NCI-H82 (cell line): ENCODE measurements around the gene ZNF593OS.

Source experiments
- DNase-seq: peaks from one replicate; lab custom pipeline; 2025; lab: John Stamatoyannopoulos, UW

ZNF593OS gene

DNA sequence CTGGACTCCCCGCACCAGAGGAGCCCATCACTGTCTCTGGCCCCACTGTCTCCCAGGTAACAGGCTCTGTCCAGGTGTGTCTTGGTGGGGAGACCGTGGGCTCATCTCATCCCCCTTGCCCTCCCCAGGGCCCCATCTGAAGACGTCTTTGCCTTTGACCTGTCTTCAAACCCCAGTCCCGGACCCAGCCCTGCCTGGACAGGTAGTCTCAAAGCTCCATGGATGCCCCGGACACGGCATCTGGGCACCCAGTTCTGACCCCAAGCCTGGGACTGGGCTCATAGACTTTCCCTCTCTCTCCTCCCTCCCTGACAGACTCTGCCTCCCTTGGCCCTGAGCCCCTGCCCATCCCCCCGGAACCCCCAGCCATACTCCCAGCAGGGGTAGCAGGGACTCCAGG lies 12.5 kb upstream of the ZNF593OS start:
- no peak for DNase-seq

DNA sequence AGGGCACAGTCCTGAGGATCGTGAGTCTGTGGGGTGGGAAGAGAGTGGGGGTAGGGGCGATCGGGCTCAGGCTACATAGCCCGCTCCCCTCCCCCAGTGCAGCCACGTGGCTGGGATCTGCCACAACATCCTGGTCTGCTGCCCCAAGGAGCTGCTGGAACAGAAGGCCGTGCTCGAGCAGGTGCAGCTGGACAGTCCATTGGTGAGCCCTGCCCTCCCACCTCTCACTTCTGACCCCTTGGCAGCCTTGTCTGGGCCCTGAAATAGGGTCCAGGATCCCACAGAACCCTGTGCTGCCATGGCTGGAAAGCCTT lies 10.7 kb upstream of the ZNF593OS start:
- no peak for DNase-seq

DNA sequence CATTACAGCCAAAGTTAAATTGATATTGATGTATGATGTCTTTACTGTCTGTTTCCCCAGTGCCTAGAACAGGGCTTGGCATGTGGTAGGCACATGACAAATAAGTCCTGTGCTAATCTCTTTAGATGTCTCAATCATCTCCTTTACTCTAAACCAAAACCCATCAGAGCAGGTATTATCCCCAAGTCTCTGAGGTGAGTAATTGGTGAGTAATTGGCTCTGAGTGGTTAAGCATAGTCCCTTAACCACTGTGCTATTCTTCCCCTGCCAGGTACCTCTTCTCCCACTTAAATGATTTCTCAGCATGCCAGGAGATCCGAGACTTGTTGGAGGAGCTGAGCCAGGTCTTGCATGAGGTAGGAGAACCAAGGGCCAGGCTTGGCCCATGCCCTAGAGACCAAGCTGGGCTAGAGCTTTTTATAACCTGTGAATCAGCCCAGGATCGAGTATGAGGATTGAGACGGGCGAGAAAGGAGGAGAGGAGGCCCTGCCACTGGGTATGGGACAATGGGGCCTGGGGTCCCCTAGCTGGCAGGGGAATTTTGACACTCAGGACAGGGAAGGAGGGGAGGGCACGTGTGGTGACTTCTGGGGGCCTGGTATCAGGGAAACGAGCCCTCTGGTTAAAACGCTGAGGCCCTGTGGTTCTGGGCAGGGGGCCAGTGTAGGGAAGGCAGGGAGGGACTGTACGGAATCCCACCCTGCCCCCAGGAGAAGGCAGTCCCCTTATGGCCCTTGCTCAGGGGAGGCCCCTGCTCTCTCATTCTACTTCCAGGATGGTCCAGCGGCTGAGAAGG lies 10.2 kb upstream of the ZNF593OS start:
- DNase-seq = peak; percentile 93

DNA sequence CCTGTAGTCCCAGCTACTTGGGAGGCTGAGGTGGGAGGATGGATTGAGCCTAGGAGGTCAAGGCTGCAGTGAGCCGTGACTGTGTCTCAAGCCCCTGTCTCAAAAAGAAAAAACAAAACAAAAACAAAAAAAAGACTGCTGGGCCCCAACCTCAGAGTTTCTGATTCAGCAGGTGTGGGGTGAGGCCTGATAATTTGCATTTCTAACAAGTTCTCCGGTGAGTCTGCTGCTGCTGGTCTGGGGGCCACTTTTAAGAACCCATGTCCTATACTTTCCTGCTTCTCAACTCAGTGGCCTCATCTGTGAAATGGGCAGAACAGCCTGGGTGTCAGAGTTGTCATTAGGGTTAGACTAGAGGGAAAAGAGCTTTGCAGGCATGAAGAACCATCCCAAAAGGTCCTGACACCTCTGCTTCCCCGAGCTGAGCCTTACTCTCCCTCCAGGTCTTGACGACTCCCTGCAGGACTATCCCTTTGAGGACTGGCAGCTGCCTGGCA lies 8.4 kb upstream of the ZNF593OS start:
- no peak for DNase-seq

DNA sequence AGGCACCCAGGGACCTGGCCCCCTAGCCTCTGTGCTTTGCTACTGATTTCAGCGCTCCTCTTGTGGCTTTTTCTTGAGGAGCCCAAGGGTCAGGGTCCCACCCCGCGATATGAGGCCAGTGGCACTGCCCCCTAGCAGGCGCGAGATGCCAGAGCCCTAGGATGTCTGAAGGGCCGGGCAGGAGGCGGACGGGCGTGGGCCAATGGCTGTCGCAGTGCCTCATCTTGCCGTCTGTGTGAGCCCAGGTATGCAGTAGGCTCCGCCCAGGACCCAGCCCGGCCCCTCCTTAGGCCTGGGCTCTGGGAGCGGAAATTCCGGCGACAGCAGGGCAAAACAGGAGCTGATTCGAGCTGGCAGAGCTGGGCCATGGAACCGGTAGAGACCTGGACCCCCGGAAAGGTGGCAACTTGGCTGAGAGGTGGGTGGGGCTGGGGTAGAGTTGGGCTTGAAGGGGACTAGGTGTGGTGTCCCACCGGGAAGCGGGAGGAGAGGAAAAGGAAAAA lies 5.6 kb upstream of the ZNF593OS start, which contains the start of gene CNKSR1:
CNKSR1 (plus strand) TSS at position 310 of the 503 bp plus-strand sequence; CDS start at position 367, 57 bp downstream.
- DNase-seq = no peak

DNA sequence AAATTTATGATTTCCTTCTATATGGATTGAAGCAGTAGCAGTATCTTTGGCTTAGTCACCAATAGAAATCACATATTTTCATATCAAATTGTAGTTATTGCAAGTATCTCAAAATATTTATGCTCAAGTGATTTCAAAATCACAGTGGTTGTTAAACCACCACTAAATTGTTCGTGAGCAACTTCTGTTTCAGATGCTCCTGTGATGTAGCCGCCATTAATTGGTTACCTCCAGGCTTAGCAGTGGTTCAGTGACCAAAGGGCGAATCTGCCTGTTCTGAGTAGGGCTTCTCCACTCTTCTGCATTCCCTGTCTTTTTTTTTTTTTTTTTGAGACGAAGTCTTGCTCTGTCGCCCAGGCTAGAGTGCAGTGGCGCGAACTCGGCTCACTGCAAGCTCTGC lies 3.7 kb upstream of the ZNF593OS start:
- no peak for DNase-seq

DNA sequence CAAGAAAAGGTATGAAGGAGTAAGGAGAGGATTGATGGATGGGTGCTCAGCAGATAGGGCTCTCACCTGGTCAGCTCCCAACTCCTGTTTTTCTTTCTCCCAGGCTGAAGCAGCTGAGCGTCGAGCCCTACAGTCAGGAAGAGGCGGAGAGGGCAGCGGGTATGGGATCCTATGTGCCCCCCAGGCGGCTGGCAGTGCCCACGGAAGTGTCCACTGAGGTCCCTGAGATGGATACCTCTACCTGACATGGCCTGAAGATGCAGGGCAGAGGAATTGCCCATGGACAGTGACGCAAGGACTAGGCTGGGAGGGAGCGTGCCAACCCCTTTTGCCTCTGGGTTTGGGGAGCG lies 1.2 kb downstream of the ZNF593OS start:
- DNase-seq = no peak

DNA sequence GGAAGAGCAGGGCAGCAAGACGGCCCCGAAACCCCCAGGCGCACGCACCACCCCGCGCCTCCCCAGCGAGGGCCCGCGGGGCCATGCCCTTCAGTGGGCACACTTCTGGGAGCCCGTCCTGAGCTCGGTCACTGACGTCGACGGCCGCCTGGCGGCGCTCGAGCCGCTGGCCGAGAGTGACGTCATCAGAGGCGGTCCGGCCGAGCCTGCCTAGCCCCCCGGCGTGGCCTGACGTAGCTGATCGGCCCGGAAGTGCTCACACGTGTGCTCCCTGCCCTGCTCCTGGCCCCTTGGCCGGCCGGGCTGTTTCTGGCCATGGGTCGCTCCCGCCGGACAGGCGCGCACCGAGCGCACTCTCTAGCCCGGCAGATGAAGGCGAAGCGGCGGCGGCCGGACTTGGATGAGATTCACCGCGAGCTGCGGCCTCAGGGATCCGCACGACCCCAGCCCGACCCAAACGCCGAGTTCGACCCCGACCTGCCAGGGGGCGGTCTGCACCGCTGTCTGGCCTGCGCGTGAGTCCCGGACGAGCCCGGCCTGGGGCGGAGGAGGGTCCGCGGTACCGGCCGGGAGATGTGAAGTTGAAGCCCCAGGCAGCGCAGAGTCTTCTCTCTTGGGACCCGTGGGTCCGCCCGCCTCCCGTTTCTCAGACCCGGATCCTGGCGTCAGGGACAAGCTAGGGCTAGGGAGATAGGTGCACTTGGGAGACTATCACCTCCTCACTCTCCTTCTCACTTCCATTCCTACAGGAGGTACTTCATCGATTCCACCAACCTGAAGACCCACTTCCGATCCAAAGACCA lies 1.8 kb downstream of the ZNF593OS start, which contains the start of gene ZNF593:
ZNF593 (plus strand) TSS at position 240 of the 803 bp plus-strand sequence; CDS start at position 316, 76 bp downstream.
- peak; percentile 96 for DNase-seq

DNA sequence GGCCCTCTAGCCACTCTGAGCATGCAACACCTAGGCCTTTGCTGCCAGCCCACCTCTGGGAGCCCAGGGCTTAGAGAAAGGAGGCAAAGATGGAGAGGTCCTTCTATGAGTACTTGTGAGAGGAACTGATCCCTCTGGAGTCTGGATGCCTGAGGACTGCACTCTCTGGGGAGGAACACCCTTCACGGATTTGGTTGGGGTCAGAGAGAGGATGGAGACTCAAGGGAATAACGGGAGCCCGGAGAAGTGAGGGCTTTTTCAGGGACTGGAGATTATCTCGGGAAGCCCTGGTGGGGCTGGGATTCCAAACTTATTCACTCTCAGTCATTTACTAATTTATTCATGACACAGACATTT lies 2.5 kb downstream of the ZNF593OS start:
- DNase-seq = no peak

DNA sequence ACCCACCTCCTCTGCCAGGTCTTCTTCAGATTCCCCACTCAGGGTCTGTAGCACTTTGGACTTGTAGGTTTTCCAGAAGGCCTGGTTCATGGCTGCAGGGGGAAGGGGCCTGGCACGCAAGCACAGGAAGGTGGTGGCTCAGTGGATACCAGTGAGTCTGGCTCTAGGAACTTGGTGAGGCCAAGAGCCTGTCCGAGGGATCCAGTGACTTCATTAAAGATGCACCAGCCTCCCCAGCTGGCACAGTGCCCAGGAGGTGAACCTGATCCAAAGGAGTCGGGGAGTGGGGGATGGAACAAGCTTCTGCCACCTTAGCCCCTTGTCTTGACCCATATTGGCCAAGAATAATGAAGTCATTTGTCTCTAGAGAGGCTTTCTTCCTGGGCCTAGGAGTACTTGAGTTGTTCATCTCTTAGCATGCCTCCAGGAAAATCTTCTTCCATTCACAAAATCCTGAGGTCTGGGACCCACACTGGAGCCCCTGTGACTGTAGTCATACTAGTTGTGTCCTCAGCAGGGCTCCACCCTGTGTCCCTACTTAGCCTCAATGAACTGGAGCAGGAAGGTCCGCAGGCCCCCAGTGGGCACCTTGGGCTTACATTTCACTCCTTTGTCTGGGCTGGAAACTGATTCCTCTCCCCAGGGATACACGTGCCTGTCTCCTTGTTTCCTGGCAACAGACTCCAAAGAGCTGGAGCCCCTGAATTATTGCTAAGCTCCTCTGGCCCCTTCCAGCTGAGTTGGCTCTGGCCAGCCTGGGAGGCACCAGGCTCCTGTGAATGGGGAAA lies 3.0 kb downstream of the ZNF593OS start, which contains the start of gene C1orf232:
C1orf232 (minus strand) TSS at position 554 of the 788 bp plus-strand sequence; CDS start at position 90, 464 bp downstream.
- DNase-seq = peak; percentile 69

DNA sequence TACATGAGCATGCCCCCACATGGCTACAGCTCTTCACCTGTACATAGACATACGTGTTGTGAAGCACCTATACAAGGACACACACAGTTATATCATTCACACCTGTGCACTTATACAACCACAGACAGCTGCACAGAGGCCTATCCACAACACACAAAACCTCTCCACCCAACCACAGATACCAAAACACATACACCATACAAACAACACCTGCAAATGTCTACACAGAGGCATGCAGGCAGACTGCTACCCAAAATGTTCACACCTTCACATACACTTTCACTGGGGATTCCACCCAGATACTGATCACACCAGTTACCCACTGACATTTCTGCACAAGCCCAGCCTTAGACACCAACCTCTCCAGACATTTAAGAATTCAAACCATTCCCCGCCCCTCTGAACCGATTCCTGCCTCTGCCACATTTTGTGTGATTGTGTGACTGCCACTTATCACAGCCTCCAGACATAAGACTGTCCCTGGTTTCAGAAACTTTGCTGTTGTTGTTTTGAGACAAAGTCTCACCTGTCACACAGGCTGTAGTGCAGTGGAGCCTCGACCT lies 4.8 kb downstream of the ZNF593OS start:
- DNase-seq = no peak

DNA sequence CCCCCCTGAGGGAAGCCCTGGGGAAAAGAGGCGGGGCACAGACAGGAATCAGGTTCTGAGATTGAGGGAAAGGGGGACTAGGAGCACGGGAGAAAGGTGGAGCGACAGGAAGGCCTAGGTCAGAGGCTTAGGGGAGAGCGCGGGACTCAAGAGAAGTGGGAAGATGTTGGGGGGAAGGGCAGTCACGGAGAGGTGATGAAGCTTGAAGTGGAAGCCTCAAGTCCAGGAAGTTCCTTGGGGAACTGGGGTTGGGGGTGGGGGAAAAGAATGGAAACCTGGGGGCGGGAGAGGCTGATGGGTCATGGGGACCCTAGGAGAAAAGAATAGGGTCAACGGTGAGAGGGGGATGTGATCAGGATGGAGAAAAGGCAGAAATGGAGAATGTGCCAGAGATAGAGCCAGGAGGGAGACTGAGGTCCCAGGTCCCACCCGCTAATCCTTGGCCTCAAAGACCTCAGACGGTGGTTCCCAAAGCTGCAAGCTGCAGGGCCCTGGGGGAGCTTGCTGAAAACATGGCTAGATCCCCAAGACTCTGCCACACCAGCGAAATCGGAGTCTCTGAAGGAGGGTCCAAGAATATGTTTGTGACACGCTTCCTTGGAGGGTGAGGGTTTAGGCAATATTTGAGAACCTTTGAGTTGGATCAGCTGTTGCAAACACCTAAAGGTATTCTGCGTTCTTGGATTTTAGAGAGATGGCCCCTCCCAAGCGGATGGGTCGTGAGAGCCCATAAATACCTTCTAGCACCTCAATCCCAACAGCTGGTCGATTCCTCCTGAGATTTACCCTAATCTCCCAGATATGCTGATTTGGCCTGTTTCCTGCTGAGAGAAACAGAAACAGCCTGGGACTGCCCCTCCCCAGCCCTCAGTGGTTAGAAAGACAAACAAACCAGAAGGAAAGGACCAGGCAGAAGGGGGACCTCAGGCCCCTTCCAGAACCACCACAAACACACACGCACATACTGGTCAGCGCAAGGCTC lies 6.5 kb downstream of the ZNF593OS start:
- peak; percentile 72 for DNase-seq

DNA sequence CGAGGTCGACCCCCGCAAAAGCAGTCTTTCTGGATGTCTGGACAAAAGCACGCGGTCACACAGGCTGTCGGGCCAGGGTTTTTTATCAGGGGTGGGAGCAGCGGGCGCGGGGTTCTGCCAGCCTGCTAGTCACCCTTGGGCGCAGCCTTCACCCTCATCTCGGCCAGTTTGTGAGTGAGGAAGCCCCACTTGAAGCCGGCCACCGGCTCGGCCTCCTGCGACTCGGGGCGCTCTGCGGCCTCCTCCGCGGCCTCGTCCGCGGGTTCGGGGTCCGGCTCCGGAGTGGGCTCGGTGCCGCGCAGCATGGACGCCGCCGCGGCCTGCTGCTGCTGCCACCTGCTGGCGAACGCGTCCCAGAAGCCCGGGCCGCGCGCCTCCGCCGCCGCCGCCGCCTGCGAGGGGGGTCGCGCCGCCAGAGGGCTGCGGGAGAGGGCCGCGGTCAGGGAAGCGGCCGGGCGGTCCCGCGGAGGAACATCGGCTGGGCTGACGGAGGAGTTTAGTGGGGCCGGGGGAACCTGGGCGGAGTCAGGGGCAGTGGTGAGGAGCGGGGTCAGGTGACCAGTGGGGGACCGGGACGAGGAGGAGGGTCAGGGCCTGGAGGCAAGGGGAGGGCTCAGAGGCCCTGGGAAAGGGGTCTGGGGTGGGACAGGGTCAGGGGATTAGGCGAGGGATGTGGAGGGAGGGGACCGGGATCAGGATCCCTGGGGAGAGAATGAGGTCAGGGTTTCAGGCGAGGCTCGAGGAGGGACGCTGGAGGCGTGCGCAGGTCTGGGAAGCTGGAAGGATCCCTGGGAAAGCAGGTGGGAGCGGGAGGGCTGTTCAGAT lies 7.4 kb downstream of the ZNF593OS start:
- DNase-seq = peak; percentile 74

DNA sequence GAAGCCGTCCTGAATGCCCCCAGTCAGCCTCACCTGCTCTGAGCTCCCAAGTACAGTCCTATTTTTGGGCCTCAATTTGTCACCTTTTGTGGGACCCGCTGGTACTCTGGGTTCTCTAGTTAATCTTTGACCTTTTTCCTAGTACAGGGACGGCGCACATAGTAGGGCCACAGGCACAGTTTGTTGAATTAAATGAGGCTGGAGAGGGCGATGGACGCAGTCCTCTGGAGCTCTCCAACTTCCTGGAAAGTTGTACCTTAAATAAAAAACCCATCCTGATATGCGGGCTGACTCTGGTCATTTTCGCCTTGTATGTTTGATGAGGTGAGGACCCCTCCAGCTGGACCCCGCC lies 8.0 kb downstream of the ZNF593OS start:
- DNase-seq = no peak

DNA sequence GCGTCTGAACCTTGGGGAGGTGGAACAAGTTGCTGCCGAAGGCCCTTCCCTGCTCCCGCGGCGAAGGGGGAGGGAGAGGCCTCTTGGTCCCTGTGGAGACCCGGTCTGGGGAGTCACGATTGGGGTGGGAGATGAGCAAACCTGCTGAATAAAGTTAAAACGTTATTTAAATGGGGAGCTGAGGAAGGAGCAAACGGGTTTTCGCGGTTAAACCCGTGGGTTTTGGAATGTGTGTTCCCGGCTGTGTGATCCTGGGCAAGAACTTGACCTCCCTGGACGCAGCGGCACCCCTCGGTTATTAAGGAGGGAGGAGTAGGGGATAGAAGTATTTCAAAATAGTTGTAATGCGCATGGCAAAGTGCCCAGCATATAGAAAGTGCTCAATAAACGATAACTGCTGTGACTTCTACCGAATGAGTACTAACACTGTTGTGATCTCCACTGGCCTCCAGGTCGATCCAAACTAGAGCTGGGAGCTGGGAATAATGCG lies 9.4 kb downstream of the ZNF593OS start:
- DNase-seq = no peak

DNA sequence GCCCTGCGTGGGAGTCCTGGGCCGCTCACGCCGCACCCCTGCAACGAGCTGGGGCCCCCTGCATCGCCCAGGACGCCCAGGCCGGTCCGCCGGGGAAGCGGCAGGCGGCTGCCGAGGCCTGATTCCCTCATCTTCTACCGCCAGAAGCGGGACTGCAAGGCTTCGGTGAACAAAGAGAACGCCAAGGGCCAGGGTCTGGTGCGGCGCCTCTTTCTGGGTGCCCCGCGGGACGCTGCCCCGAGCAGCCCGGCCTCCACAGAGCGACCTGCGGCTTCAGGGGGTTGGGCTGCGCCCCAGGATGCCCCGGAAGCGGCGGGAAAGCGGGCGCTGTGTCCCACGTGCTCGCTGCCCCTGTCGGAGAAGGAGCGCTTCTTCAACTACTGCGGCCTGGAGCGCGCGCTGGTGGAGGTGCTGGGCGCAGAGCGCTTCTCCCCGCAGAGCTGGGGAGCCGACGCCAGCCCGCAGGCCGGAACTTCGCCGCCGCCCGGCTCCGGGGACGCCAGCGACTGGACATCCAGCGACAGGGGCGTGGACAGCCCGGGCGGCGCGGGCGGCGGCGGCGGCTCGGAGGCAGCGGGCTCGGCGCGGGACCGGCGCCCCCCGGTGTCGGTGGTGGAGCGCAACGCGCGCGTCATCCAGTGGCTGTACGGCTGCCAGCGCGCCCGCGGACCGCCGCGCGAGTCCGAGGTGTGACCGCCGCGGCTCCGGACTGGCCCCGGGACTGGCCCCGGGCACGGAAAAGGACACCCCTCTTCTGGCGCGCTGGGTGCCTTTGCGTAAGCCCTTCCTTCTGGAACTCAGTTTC lies 10.0 kb downstream of the ZNF593OS start:
- DNase-seq = peak; percentile 49

DNA sequence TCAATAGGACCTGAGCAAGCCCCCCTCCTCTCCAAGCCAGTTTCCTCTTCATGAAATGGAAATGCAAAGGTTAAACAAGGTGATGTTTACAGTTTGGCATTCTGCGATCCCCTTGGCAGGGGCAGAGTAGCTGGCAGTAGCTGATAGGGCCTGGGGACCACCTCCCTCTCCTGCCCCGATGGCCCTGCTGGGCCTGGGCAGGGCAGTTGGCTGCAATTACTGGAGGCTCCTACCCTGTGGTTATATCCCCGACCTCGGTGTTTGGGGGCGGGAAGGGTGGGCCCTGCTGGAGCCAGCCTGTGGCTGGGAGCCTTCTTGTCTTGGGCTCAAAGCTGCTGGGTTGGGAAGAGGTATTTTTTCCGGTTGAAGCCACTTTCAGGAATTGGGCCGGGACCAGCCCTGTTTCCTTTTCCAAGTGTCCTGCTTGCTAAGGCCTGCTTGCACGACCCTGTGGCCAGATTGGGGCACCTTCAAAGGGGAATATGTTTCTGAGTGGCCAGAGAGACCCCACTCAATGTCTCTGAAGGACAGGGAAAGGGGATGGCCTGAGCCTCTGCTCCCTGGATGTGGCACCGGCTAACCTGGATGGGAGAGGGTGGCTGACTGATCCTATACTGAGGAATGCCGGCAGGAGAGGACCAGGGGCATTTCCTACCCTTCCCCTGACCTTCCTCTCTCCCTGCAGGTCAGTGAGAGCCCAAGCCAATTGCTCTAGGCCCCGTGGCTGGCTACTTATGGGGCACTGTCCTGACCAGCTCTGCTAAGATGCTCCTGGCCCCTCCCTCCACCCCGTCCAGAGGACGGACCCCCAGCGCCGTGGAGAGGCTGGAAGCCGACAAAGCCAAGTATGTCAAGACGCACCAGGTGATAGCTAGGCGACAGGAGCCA lies 10.9 kb downstream of the ZNF593OS start:
- DNase-seq = no peak

DNA sequence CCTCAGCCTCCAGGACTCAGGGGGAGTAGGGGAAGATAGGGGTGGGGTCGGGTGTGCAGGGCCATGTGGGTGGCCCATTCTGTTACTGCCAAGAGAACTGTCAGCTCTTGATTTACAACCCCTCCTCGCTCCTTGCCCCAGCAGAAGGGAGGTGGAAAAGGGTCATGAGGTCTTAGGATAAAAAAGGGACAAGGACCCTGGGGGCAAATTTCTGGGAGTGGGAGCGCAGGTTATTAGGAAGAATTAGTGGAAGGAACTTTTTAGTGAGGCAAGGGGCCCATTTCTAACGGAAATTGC lies 11.9 kb downstream of the ZNF593OS start:
- DNase-seq = no peak
